GM10248 (cell line): ENCODE measurements around the gene PRKAG3.
"Not testable (repeated sequence)": the region's sequence is repeated elsewhere in the genome, so short reads cannot be mapped to it uniquely, and the experiment has no call there.

ENCODE experiments used
- CTCF ChIA-PET: fragments of 300-600 bp; sonication (Branson Sonifier 250); formaldehyde crosslinking; extraction: SDS; loops from one replicate; lab custom pipeline; 2021; ENCODE audit warnings: antibody characterized with exemption; lab: Yijun Ruan, JAX
- POLR2A ChIA-PET: fragments of 350-650 bp; sonication (Branson Sonifier 250); formaldehyde crosslinking; extraction: SDS; loops from one replicate; lab custom pipeline; 2020; ENCODE audit warnings: antibody characterized with exemption; lab: Yijun Ruan, JAX
- DNase-seq: peaks from one replicate; pipeline ENCODE4 v3.0.0; 2012; ENCODE audit errors: extremely low spot score
- TF ChIP-seq, protein P1 (sequence below): IDR thresholded peaks from 2 replicates; pipeline ENCODE4 v1.5.1; 2012; ENCODE audit warnings: mild to moderate bottlenecking, low read depth; ENCODE audit errors: extremely low read depth, missing control alignments, control extremely low read depth

PRKAG3 gene

DNA sequence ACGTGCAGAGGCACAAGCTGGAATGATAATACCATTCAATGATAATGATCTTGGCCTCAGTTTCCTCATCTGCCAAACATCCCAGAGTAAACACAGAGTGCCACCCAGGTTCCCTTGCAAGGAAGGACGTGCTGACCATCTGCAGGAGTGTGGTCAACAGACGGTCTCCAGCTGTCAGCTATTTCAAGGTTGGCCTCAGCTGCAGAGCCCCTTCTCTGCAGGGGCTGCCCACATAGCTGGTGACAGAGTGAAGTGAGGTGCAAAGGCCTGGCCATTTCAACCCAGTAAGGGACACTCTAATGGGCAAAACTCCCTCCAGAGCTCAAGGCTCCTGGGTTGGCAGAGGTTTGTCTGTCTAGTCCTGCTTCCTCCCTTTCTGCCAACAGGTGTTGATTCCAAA lies 19.7 kb upstream of the PRKAG3 start:
- CTCF ChIA-PET: interaction anchor here (1.0 to 6.4 kb wide), 17 partner anchors 25 to 495 kb away, joined by 3 to 89 read pairs (median 5); partner anchors contain the start of genes CATIP and TTLL4
- POLR2A ChIA-PET: no interaction called here
- TF ChIP-seq, protein P1, sequence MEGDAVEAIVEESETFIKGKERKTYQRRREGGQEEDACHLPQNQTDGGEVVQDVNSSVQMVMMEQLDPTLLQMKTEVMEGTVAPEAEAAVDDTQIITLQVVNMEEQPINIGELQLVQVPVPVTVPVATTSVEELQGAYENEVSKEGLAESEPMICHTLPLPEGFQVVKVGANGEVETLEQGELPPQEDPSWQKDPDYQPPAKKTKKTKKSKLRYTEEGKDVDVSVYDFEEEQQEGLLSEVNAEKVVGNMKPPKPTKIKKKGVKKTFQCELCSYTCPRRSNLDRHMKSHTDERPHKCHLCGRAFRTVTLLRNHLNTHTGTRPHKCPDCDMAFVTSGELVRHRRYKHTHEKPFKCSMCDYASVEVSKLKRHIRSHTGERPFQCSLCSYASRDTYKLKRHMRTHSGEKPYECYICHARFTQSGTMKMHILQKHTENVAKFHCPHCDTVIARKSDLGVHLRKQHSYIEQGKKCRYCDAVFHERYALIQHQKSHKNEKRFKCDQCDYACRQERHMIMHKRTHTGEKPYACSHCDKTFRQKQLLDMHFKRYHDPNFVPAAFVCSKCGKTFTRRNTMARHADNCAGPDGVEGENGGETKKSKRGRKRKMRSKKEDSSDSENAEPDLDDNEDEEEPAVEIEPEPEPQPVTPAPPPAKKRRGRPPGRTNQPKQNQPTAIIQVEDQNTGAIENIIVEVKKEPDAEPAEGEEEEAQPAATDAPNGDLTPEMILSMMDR: no peak
- DNase-seq: no peak

GRCh38 chr2:218850796-218851195 lies 19.2 kb upstream of the PRKAG3 start:
- CTCF ChIA-PET: interaction anchor here (1.0 to 6.4 kb wide), 11 partner anchors 19 to 579 kb away, joined by 3 to 89 read pairs (median 7); partner anchors contain the start of genes BCS1L and ZNF142
- TF ChIP-seq, protein P1: no peak
- POLR2A ChIA-PET: no interaction called here
- no peak for DNase-seq

DNA sequence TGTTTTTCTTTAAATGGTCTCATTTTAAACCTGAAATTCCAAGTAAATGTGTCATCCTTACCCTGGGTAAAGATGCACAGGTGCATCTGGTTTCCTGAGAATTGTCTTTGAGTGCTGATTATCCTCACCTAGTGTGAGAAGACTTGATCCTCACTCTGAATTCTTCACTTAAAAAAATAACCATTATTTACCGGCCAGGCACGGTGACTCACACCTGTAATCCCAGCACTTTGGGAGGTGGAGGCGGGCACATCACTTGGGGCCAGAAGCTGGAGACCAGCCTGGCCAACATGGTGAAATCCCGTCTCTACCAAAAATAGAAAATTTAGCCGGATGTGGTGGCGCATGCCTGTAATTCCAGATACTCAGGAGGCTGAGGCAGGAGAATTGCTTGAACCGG lies 18.1 kb upstream of the PRKAG3 start:
- ChIA-PET POLR2A (no interaction called here), CTCF (interaction anchor here (1.0 to 6.4 kb wide), 9 partner anchors 20 to 202 kb away, joined by 3 to 89 read pairs (median 6); partner anchors contain the start of genes BCS1L and ZNF142)
- DNase-seq: no peak
- TF ChIP-seq, protein P1: no peak

DNA sequence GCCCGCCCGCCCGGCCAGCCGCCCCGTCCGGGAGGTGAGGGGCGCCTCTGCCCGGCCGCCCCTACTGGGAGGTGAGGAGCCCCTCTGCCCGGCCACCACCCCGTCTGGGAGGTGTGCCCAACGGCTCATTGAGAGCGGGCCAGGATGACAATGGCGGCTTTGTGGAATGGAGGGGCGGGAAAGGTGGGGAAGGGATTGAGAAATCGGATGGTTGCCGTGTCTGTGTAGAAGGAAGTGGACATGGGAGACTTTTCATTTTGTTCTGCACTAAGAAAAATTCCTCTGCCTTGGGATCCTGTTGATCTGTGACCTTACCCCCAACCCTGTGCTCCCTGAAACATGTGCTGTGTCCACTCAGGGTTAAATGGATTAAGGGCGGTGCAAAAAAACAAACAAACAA lies 15.4 kb upstream of the PRKAG3 start:
- CTCF ChIA-PET: interaction anchor here (0.6 to 4.5 kb wide), 80 partner anchors 10 to 684 kb away, joined by 3 to 61 read pairs (median 4); partner anchors contain the start of genes BCS1L, CDK5R2, PNKD and RNF25
- POLR2A ChIA-PET, DNase-seq: not testable (repeated sequence)

DNA sequence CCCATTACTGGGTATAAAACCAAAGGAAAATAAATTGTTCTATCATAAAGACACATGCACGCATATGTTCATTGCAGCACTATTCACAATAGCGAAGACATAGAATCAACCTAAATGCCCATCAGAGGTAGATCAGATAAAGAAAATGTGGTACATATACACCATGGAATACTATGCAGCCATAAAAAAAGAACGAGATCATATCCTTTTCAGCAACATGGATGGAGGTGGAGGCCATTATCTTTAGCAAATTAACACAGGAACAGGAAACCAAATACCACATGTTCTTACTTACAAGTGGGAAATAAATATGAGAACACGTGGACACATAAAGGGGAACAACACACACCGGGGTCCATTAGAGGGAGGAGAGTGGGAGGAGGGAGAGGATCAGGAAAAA lies 12.7 kb upstream of the PRKAG3 start:
- POLR2A ChIA-PET, DNase-seq, CTCF ChIA-PET: not testable (repeated sequence)

DNA sequence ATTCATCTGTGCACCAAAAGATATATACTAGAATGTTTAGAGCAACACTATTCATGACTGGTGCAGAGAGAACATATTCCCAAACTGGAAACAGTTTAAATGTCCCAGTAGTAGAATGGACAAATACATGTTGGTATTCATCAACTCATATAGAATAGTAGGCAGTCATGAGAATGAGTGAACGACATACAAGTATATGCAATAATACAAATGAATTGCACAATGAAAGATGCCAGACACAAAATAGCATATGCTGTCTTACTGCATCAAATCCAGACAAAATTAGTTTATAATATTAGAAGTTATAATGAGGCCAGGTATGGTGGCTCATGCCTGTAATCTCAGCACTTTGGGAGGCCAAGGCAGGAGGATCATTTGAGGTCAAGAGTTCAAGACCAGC lies 8.3 kb upstream of the PRKAG3 start:
- TF ChIP-seq, protein P1: no peak
- CTCF ChIA-PET: interaction anchor here (1.1 to 1.4 kb wide), 3 partner anchors 14 to 140 kb away, joined by 3 read pairs; no protein-coding TSS in a partner anchor
- POLR2A ChIA-PET: no interaction called here
- DNase-seq: no peak

DNA sequence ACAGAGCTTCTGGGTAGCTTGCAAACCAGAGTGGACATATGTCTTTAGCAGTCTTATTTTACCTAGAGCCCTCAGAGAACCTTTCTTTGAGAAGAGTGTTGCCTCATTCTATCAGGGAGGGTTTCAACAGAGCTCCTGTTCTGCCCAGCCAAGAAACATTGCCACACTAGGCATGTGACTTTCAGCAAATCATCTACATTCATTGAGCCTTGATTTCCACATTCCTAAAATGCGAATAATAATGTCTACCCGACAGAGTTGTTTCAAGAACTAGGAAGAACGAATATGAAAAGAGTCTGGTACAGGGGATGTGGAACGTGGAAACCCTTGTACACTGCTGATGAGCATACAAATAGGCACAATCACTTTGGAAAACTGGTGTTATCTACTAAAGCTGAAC lies 7.8 kb upstream of the PRKAG3 start:
- CTCF ChIA-PET: interaction anchor here (0.9 to 4.2 kb wide), 7 partner anchors 9 to 140 kb away, joined by 3 to 21 read pairs (median 3); no protein-coding TSS in a partner anchor
- POLR2A ChIA-PET: no interaction called here
- DNase-seq: no peak
- TF ChIP-seq, protein P1: no peak

DNA sequence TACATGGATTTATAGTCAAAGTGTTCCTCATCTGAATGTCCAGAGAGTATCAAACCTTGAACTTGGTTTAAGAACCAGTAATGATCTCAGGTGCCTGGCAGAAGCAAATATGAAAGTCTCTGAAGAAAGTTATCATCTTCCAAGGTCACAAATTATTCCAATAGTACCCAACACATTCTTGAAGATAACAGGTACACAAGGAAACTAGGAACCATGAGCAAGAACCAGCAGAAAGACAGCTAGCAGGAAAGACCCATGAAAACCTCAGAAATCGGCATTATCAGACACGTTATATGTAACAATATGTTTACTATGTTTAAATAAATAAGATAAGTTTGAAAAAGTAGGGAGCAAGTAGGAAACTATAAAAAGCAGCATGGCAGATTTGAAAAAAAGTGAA lies 5.9 kb upstream of the PRKAG3 start:
- ChIA-PET POLR2A (no interaction called here), CTCF (interaction anchor here (2.3 to 4.2 kb wide), 2 partner anchors 10 to 39 kb away, joined by 7 to 21 read pairs; no protein-coding TSS in a partner anchor)
- TF ChIP-seq, protein P1: no peak

More for the DNA sequence above, 5.9 kb upstream of the PRKAG3 start:
- no peak for DNase-seq
